ENCODE results near the gene RCAN2.

DNA sequence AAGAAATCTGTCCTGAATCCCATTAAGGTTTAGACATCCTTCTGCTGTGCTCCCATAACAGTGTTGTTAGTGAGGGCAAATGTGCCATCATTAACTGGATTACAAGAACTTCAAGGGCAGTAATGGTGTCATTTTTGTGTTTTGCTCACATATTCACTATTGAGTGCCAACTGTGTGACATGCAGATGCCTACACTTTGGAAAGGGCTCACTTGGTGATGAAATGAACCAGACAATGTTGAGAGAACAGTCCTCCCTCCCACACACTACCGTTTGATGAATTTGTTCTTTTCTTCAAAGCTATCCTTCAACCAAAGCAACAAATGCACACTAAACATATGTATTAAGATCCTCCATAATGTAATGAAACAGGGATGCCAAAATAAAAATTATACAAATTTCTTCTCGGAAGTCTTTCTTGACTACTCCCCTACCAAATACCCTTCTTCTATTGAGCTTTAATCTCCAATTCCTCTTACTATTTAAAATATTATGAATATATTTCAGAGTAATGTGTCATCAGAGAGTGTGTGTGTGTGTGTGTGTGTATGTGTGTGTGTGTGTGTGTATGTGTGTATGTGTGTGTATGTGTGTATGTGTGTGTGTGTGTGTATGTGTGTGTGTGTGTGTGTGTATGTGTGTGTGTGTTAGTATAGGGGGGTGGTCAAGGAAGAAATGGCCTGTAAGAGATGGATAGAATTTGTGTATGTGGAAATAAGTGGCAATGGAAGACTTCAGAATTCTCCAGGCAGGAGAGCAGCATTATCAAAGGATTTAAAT is 228.1 kb downstream of the RCAN2 start:
- TF ChIP-seq, protein P1, sequence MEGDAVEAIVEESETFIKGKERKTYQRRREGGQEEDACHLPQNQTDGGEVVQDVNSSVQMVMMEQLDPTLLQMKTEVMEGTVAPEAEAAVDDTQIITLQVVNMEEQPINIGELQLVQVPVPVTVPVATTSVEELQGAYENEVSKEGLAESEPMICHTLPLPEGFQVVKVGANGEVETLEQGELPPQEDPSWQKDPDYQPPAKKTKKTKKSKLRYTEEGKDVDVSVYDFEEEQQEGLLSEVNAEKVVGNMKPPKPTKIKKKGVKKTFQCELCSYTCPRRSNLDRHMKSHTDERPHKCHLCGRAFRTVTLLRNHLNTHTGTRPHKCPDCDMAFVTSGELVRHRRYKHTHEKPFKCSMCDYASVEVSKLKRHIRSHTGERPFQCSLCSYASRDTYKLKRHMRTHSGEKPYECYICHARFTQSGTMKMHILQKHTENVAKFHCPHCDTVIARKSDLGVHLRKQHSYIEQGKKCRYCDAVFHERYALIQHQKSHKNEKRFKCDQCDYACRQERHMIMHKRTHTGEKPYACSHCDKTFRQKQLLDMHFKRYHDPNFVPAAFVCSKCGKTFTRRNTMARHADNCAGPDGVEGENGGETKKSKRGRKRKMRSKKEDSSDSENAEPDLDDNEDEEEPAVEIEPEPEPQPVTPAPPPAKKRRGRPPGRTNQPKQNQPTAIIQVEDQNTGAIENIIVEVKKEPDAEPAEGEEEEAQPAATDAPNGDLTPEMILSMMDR (conservative IDR thresholded peaks at IDR 0.05; ENCODE audit: low read depth, low read length) = no peak
- no peak for TF ChIP-seq EZH2 (IDR thresholded peaks at IDR 0.05; ENCODE audit: borderline replicate concordance, low read depth, low read length, poor library complexity, severe bottlenecking)

Data from A673 (cell line).